Sigmoid colon (tissue), 7 donors: Measurements from ENCODE around the gene ANKRD13D. TPM values are rescaled to one million over a fixed set of nuclear protein-coding genes. Genes with fewer than 3 reads are reported as not detected.

ENCODE experiments used
- DNase-seq: peaks from one replicate; pipeline ENCODE4 v3.0.0-alpha.2; 2019
- H3K27ac ChIP-seq, 4 donors: fragments of 200-600 bp; sonication (generic); one replicate each; pipeline ENCODE4 v1.5.1; 2016 to 2019; ENCODE audit warnings: mild to moderate bottlenecking in 1 of 4
- H3K27me3 ChIP-seq, 3 donors: fragments of 200-600 bp; sonication (generic); one replicate each; pipeline ENCODE4 v1.5.1; 2019; ENCODE audit warnings: mild to moderate bottlenecking in 1 of 3
- H3K36me3 ChIP-seq, 4 donors: fragments of 200-600 bp; sonication (generic); one replicate each; pipeline ENCODE4 v1.5.1; 2016 to 2019
- H3K4me1 ChIP-seq, 4 donors: fragments of 200-600 bp; sonication (generic); one replicate each; pipeline ENCODE4 v1.5.1; 2017 to 2019
- H3K4me3 ChIP-seq, 4 donors: fragments of 200-600 bp; sonication (generic); one replicate each; pipeline ENCODE4 v1.5.1; 2017 to 2019; ENCODE audit warnings: mild to moderate bottlenecking in 2 of 4, moderate library complexity in 1 of 4
- H3K9me3 ChIP-seq, 4 donors: fragments of 200-600 bp in 3 of 4; sonication (generic) in 3 of 4; one replicate each; pipeline versions ENCODE4 v1.5.1 to v1.6.1; 2013 to 2019
- EP300 ChIP-seq, 4 donors: sonication (generic); formaldehyde crosslinking; IDR thresholded peaks; one replicate each; pipeline ENCODE4 v1.6.1; 2017; ENCODE audit warnings: antibody characterized with exemption in 4 of 4
- POLR2A ChIP-seq, 2 donors: fragments of 450-650 bp; IDR thresholded peaks; one replicate each; pipeline ENCODE4 v1.6.1; 2016; ENCODE audit warnings: antibody characterized with exemption in 2 of 2, mild to moderate bottlenecking in 2 of 2, moderate library complexity in 2 of 2
- POLR2AphosphoS5 ChIP-seq, 4 donors: sonication (generic); formaldehyde crosslinking; IDR thresholded peaks; one replicate each; pipeline ENCODE4 v1.6.1; 2017; ENCODE audit warnings: antibody characterized with exemption in 4 of 4
- WGBS, 2 donors: extraction: QIAGEN DNeasy Blood & Tissue Kit; methylation state at CpG; one replicate each; pipeline ENCODE4 v1.1.7; 2013; 5-methylcytosine and 5-hydroxymethylcytosine counted together
- intact Hi-C: fragments of 100-400 bp; cut with DNase I; formaldehyde crosslinking; loops from one replicate; pipeline ENCODE4 v1.15.1; 2023
- polyA plus RNA-seq, 3 donors: library from polyadenylated mRNA; stranded (reverse); fragments of 200-250 nt; gene quantifications; one replicate each; pipeline ENCODE4 v1.2.3, GENCODE V29; 2013
- total RNA-seq, 4 donors: library from RNA; depleted of rRNA; stranded (reverse); fragments of >200 nt; gene quantifications; one replicate each; pipeline ENCODE4 v1.1.0, GENCODE V29; 2016
- TF ChIP-seq, protein P1 (sequence below), 4 experiments: fragments of 450-650 bp in 3 of 4; fragments of 200-600 bp in 1 of 4; IDR thresholded peaks; one replicate each; pipeline ENCODE4 v1.5.1; 2016 to 2019; ENCODE audit warnings: antibody characterized with exemption in 4 of 4, mild to moderate bottlenecking in 3 of 4, moderate library complexity in 2 of 4
- donor health status: healthy with polysubstance abuse.
- donor health status: Bipolar disorder and iron deficiency.
- donor health status: healthy.

The ANKRD13D gene
- total and polyA plus RNA-seq, 7 donors: 9.0 to 45.7 (median 24.0) TPM

DNA sequence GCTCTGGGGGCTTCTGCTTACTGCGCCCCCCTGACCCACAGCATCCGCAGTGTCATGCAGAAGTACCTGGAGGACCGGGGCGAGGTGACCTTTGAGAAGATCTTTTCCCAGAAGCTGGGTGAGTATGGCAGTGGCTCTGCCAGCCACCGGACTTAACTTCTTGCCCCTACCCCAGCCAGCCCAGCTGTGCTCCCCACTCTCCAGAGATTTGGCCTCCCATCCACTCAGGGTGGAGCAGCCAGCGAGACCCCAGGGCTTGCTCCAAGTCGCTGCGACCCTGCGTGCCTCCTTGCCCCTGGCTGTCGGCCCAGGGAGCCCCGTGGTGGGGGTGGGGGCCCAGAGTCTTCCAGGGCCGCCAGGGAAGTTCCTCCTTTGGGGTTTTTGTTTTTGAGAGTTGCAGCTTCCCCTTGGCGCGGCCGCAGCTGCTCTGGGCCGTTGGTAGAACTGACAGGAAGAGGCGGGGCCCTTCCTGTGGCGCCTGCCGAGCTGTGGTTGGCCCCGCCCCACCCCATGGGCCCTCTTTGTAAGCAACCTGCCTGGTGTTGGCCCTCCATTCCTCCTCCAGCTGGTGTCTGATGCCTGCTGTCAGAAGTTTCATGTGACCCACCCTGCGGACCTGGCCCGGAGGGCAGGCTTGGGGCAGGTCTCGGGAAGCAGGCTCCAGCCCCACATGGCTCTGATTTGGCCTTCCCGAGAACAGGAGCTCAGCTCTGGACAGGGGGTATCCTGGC is 11.7 kb upstream of the ANKRD13D start:
- no peak for TF ChIP-seq EP300 (IDR thresholded peaks at IDR 0.05)
- TF ChIP-seq, protein P1, sequence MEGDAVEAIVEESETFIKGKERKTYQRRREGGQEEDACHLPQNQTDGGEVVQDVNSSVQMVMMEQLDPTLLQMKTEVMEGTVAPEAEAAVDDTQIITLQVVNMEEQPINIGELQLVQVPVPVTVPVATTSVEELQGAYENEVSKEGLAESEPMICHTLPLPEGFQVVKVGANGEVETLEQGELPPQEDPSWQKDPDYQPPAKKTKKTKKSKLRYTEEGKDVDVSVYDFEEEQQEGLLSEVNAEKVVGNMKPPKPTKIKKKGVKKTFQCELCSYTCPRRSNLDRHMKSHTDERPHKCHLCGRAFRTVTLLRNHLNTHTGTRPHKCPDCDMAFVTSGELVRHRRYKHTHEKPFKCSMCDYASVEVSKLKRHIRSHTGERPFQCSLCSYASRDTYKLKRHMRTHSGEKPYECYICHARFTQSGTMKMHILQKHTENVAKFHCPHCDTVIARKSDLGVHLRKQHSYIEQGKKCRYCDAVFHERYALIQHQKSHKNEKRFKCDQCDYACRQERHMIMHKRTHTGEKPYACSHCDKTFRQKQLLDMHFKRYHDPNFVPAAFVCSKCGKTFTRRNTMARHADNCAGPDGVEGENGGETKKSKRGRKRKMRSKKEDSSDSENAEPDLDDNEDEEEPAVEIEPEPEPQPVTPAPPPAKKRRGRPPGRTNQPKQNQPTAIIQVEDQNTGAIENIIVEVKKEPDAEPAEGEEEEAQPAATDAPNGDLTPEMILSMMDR (IDR thresholded peaks at IDR 0.05): no peak
- TF ChIP-seq POLR2AphosphoS5 (IDR thresholded peaks at IDR 0.05): peak in 2 of 4 donors; percentile 57 to 64
- Histone ChIP-seq H3K36me3 (peaks cover 31 to 38% (median 34%) of the 10 kb centered on the region in 4 donors), H3K4me3 (peak overlapping the region in 3 of 4 donors; percentile 38 to 41 (median 40)), H3K27ac (peak overlapping the region; percentile 84 to 89 (median 85)), H3K27me3 (no peaks in the 10 kb centered on the region), H3K9me3 (no peaks in the 10 kb centered on the region), H3K4me1 (peaks cover 0 to 75% (median 63%) of the 10 kb centered on the region in 4 donors)
- 7 to 12% methylated on average over 24 of the region's 24 CpGs for WGBS, 2 donors
- intact Hi-C loops: no loop called here
- peak; percentile 96 for DNase-seq

DNA sequence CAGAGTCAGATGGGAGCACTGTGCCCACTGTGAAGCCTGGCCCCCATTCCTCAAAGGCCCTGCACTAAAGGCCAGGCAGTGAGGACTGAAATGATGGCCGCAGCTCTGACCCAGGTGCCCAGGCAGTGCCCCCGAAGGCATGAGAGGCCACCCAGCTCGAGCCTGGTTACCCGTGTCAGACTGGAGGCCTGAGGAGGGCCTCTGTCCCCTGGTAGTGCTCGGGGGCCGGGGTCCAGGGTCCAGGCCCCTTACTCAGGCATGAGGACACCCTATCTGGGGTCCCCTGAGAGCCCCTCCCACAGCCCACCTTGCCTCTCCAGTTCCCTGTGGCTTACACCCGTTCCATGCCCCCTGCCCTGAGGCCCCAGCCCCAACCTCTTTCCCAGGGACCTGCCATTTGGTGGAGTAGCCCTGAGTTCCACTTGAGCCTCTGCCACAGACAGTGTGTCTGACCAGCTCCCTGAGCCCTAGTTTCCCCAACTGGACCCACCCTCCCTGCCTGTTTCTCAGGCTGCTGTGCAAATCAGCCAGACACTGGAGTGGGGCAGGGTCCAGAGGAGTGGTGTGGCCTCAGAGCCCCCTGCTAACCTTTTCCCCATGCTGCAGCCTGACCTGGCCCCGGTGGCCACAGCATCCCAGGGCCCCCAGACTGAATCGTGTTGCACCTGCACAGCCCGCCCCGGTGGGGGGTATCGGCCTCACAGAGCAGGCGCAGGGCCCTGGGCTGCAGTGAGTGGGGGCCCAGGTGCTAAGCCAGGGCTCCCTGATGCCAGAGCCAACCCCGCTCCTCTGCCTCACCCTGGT is 10.8 kb upstream of the ANKRD13D start:
- H3K4me3 ChIP-seq: peak overlapping the region in 1 of 4 donors; percentile 40
- TF ChIP-seq, protein P1 (IDR thresholded peaks at IDR 0.05): no peak
- no peak for TF ChIP-seq POLR2AphosphoS5 (IDR thresholded peaks at IDR 0.05)
- no peak for TF ChIP-seq EP300 (IDR thresholded peaks at IDR 0.05)
- TF ChIP-seq POLR2A (IDR thresholded peaks at IDR 0.05): no peak
- peaks cover 0 to 65% (median 53%) of the 10 kb centered on the region in 4 donors for H3K4me1 ChIP-seq
- peaks cover 40 to 47% (median 44%) of the 10 kb centered on the region in 4 donors for H3K36me3 ChIP-seq
- intact Hi-C loops: no loop called here
- 70 to 87% methylated on average over 14 of the region's 14 CpGs for WGBS, 2 donors
- no peaks in the 10 kb centered on the region for H3K27me3 ChIP-seq
- H3K9me3 ChIP-seq: no peaks in the 10 kb centered on the region
- H3K27ac ChIP-seq: peak overlapping the region; percentile 84 to 89 (median 85)
- peak; percentile 67 for DNase-seq

DNA sequence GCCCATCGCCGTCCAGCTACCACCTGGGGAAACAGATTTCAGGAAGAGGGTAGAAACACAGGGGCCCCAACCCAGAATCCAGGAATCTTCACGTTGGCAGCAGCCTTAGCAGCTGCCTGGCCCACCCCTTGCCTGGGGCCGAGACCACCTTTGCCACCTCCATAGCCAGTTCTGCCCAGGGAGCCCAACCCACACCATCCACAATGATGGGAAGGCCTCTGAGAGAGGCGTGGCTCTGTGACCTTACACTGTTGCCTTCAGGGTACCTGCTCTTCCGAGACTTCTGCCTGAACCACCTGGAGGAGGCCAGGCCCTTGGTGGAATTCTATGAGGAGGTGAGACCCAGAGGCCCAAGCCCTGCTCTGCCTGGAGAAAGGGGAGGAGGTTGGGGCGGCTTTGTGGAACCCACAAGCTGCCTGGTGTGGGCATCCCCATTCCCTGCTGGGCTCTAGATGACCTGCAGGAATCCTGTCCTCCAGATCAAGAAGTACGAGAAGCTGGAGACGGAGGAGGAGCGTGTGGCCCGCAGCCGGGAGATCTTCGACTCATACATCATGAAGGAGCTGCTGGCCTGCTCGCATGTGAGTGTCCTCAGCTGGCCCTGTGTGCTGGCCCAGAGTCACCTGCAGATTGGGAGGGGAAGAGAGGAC is 10.0 kb upstream of the ANKRD13D start:
- intact Hi-C loops: no loop called here
- Histone ChIP-seq H3K27me3 (no peaks in the 10 kb centered on the region), H3K9me3 (no peaks in the 10 kb centered on the region), H3K4me1 (peaks cover 0 to 58% (median 46%) of the 10 kb centered on the region in 4 donors), H3K27ac (peak overlapping the region in 3 of 4 donors; percentile 84 to 89 (median 86)), H3K36me3 (peaks cover 48 to 54% (median 51%) of the 10 kb centered on the region in 4 donors), H3K4me3 (no peak overlapping the region)
- TF ChIP-seq, protein P1 (IDR thresholded peaks at IDR 0.05): no peak
- no peak for TF ChIP-seq POLR2AphosphoS5 (IDR thresholded peaks at IDR 0.05)
- TF ChIP-seq EP300 (IDR thresholded peaks at IDR 0.05): no peak
- no peak for TF ChIP-seq POLR2A (IDR thresholded peaks at IDR 0.05)
- WGBS, 2 donors: 88 to 91% methylated on average over 14 of the region's 14 CpGs
- peak; percentile 54 for DNase-seq

DNA sequence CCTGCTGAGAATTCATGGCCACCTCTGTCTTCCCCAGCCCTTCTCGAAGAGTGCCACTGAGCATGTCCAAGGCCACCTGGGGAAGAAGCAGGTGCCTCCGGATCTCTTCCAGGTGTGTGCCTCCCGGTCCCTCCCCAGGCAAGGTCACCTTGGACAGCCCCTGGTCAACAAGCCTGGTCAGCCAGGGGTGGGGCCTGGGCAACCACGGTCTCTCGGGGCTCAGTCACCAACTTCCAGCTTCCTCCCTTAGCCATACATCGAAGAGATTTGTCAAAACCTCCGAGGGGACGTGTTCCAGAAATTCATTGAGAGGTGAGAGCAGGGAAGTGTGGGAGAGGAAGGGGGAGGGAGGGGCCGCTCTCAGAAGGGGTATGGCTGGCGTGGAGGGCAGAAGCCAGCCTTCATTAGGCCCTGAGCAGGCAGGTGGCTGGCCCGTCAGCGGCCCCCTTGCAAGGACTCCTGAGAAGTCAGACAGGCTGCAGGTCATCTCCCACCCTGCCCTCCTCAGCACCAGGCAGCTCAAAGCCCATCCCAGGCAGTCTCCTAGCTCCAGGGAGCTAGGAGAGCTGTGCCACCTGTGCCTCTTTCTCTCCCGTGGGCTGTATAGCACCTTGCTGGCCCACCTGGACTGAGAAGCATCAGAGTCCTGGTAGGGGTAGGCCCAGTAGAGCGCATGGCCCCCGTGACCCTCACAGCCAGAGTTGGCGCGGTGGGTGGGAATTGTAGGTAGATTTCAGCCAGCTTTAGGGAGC is 9.3 kb upstream of the ANKRD13D start:
- H3K9me3 ChIP-seq: no peaks in the 10 kb centered on the region
- peak; percentile 63 for DNase-seq
- intact Hi-C loops: no loop called here
- no peaks in the 10 kb centered on the region for H3K27me3 ChIP-seq
- peaks cover 0 to 51% (median 40%) of the 10 kb centered on the region in 4 donors for H3K4me1 ChIP-seq
- TF ChIP-seq, protein P1 (IDR thresholded peaks at IDR 0.05): no peak
- TF ChIP-seq POLR2A (IDR thresholded peaks at IDR 0.05): no peak
- TF ChIP-seq POLR2AphosphoS5 (IDR thresholded peaks at IDR 0.05): no peak
- TF ChIP-seq EP300 (IDR thresholded peaks at IDR 0.05): no peak
- peak overlapping the region in 2 of 4 donors; percentile 26 to 38 for H3K27ac ChIP-seq
- peaks cover 55 to 61% (median 58%) of the 10 kb centered on the region in 4 donors for H3K36me3 ChIP-seq
- 83 to 88% methylated on average over 17 of the region's 17 CpGs for WGBS, 2 donors
- no peak overlapping the region for H3K4me3 ChIP-seq
